HL-60 (cell line): ENCODE results near the gene HYAL3.

ENCODE experiments used
- CTCF ChIP-seq: IDR thresholded peaks from one replicate; pipeline ENCODE4 v1.5.1; 2011; ENCODE audit warnings: low read length, control low read depth, inconsistent platforms; ENCODE audit not compliant: insufficient read depth
- POLR2AphosphoS5 ChIP-seq: IDR thresholded peaks from 2 replicates; pipeline ENCODE4 v1.6.1; 2012; ENCODE audit warnings: low read depth
- REST ChIP-seq: IDR thresholded peaks from 2 replicates; pipeline ENCODE4 v1.6.1; 2012; ENCODE audit warnings: low read depth; ENCODE audit not compliant: insufficient replicate concordance
- SPI1 ChIP-seq: IDR thresholded peaks from 2 replicates; pipeline ENCODE4 v1.6.1; 2012; ENCODE audit warnings: low read depth, mild to moderate bottlenecking, borderline replicate concordance

GRCh38 chr3:50245251-50245745 is 53.9 kb downstream of the HYAL3 start:
- TF ChIP-seq CTCF (no peak), SPI1 (no peak), REST (no peak), POLR2AphosphoS5 (no peak)
